Measurements from ENCODE around the gene SCD. TPM values are rescaled to one million over a fixed set of nuclear protein-coding genes. Genes with fewer than 3 reads are reported as not detected.

SCD gene
- total RNA-seq, 2 experiments from 2014 or later, result 271 TPM

DNA sequence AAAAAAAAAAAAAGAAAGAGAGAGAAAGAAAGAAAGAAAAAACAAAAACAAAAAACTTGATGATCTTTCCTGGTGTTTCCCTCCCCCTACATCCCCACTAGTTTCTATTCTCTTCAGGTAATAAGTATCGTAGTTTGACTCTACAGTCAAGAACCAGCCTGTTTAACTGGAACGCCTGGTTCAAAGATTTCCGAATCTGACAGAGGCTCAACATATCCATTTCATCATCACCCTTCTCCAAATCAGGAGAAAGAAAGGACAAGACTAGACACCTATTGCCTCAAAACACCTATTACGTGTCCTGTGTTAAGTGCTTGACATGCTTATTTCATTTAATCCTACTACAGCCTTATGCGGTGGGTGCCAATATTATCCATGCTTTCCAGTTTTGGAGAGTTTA lies 40.2 kb upstream of the SCD start:
- POLR2A ChIA-PET, result no interaction called here
- H3K4me1 Mint-ChIP-seq (ENCODE audit: low read depth), result no peaks in the 10 kb centered on the region
- intact Hi-C loops (cut with micrococcal nuclease), result no loop called here
- TF ChIP-seq, protein P1, sequence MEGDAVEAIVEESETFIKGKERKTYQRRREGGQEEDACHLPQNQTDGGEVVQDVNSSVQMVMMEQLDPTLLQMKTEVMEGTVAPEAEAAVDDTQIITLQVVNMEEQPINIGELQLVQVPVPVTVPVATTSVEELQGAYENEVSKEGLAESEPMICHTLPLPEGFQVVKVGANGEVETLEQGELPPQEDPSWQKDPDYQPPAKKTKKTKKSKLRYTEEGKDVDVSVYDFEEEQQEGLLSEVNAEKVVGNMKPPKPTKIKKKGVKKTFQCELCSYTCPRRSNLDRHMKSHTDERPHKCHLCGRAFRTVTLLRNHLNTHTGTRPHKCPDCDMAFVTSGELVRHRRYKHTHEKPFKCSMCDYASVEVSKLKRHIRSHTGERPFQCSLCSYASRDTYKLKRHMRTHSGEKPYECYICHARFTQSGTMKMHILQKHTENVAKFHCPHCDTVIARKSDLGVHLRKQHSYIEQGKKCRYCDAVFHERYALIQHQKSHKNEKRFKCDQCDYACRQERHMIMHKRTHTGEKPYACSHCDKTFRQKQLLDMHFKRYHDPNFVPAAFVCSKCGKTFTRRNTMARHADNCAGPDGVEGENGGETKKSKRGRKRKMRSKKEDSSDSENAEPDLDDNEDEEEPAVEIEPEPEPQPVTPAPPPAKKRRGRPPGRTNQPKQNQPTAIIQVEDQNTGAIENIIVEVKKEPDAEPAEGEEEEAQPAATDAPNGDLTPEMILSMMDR (IDR thresholded peaks at IDR 0.05), result no peak
- H3K27ac Mint-ChIP-seq, result no peak overlapping the region
- CTCF ChIA-PET, result no interaction called here
- ATAC-seq (no peak), DNase-seq (no peak)
- peaks cover 35% of the 10 kb centered on the region for H3K27me3 Mint-ChIP-seq
- no peak overlapping the region for H3K4me3 Mint-ChIP-seq
- H3K9me3 Mint-ChIP-seq, result no peaks in the 10 kb centered on the region
- H3K36me3 Mint-ChIP-seq (ENCODE audit: low read depth), result no peaks in the 10 kb centered on the region

DNA sequence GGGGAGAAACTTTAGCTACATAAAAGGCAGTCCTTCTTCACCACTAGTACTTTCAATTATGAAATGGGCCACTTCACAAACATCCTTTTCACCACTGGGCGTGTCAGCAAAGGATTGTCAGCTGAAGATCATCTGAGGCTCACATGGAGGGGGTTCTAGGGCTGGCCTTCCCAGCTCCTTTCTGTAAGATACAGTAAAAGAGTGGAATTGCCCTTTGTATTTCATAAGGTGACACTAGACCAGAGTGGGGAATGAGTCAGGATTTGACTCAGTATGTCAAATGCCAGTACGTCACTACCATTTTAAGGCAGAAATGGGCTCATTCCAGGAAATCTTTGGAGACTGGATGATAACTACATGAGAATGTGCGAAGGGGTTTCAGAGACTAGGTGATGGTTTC lies 39.3 kb upstream of the SCD start:
- no peak overlapping the region for H3K4me3 Mint-ChIP-seq
- no peak overlapping the region for H3K27ac Mint-ChIP-seq
- intact Hi-C loops (cut with micrococcal nuclease), result no loop called here
- TF ChIP-seq, protein P1 (IDR thresholded peaks at IDR 0.05), result no peak
- H3K27me3 Mint-ChIP-seq, result peaks cover 35% of the 10 kb centered on the region
- ATAC-seq (no peak), DNase-seq (no peak)
- H3K4me1 Mint-ChIP-seq (ENCODE audit: low read depth), result no peaks in the 10 kb centered on the region
- ChIA-PET POLR2A (no interaction called here), CTCF (no interaction called here)
- H3K9me3 Mint-ChIP-seq, result no peaks in the 10 kb centered on the region
- H3K36me3 Mint-ChIP-seq (ENCODE audit: low read depth), result no peaks in the 10 kb centered on the region

DNA sequence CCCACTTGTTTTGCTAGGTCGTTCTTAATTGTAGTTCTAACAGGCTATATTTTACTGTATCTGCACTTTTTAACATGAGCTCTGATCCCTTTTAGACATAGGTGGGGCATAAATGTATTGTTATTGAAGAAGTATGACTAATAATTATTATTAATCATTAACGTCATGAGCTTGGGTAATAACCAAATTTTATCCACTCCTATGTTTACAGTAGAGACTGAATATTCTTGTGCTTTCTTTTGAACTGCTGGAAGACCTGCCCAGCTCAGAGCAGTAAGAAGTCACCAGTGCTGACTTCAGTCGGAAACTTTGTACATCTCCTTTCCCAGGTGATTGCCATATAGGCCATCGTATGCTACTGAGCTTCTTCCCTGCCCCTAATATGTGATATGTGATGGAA lies 35.7 kb upstream of the SCD start:
- H3K9me3 Mint-ChIP-seq, result no peaks in the 10 kb centered on the region
- no peaks in the 10 kb centered on the region for H3K36me3 Mint-ChIP-seq (ENCODE audit: low read depth)
- H3K27ac Mint-ChIP-seq, result no peak overlapping the region
- DNase-seq (no peak), ATAC-seq (no peak)
- intact Hi-C loops (cut with micrococcal nuclease), result no loop called here
- TF ChIP-seq, protein P1 (IDR thresholded peaks at IDR 0.05), result no peak
- CTCF ChIA-PET, result interaction anchor here (1.3 to 2.5 kb wide), 3 partner anchors 31 to 122 kb away, joined by 3 to 7 read pairs (median 3); no protein-coding TSS in a partner anchor
- POLR2A ChIA-PET, result interaction anchor here (1.3 kb wide), 1 partner anchor 13 kb away, joined by 3 read pairs; no protein-coding TSS in a partner anchor
- H3K4me1 Mint-ChIP-seq (ENCODE audit: low read depth), result no peaks in the 10 kb centered on the region
- H3K27me3 Mint-ChIP-seq, result peaks cover 24% of the 10 kb centered on the region
- no peak overlapping the region for H3K4me3 Mint-ChIP-seq

DNA sequence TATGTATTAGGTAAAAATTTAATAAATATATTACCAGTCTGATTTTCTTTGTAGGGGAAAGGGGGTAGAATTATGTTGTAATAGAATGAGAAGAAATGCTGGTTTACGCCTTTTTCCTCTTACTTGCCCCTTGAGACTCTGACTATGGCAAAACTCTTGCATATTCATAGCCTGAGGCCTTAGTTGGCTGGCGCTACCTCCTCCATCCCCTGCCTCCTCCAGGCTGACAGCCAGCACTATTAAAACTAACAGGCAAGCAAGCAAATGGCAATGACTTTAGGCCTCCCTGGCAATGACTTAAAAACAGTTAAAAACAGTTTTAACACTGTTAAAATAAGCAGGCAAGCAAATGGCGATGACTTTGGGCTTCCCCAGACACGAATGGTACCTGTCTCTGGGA lies 31.4 kb upstream of the SCD start:
- Mint-ChIP-seq H3K4me3 (no peak overlapping the region), H3K27me3 (peaks cover 22% of the 10 kb centered on the region), H3K36me3 (ENCODE audit: low read depth) (no peaks in the 10 kb centered on the region), H3K27ac (no peak overlapping the region), H3K4me1 (ENCODE audit: low read depth) (no peaks in the 10 kb centered on the region), H3K9me3 (no peaks in the 10 kb centered on the region)
- no peak for ATAC-seq
- ChIA-PET CTCF (interaction anchor here (0.7 to 1.2 kb wide), 2 partner anchors 11 to 44 kb away, joined by 3 read pairs; no protein-coding TSS in a partner anchor), POLR2A (no interaction called here)
- DNase-seq, result no peak
- intact Hi-C loops (cut with micrococcal nuclease), result no loop called here
- TF ChIP-seq, protein P1 (IDR thresholded peaks at IDR 0.05), result no peak

DNA sequence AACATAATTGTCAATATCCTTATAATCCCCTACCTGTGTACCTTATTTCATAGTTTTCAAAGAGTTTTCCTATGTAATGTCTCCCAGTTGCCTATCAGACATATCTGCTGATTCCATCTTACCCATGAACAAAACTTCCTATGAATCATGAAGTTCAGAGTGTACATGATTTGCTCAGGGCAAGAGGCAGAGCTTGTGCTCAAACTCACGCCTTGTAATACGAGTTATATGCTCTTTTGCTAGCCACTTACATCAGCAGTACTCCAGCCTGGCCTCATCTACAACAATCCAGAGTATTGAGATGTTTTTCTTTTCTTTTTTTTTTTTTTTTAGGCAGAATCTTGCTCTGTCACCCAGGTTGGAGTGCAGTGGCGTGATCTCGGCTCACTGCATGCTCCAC lies 28.8 kb upstream of the SCD start:
- TF ChIP-seq, protein P1 (IDR thresholded peaks at IDR 0.05), result no peak
- Mint-ChIP-seq H3K36me3 (ENCODE audit: low read depth) (no peaks in the 10 kb centered on the region), H3K4me1 (ENCODE audit: low read depth) (no peaks in the 10 kb centered on the region), H3K9me3 (no peaks in the 10 kb centered on the region), H3K27ac (no peak overlapping the region), H3K4me3 (no peak overlapping the region), H3K27me3 (peaks cover 22% of the 10 kb centered on the region)
- ATAC-seq (no peak), DNase-seq (no peak)
- ChIA-PET CTCF (no interaction called here), POLR2A (no interaction called here)
- intact Hi-C loops (cut with micrococcal nuclease), result no loop called here

All from activated CD8-positive, alpha-beta T cell treated with anti-CD3 and anti-CD28 coated beads for 36 hours (primary cell).